Liver (tissue), 9 donors: Measurements from ENCODE around the gene ZSCAN25. TPM values are rescaled to one million over a fixed set of nuclear protein-coding genes. Genes with fewer than 3 reads are reported as not detected.

Experiments
- DNase-seq: peaks from one replicate; pipeline ENCODE4 v3.0.0-alpha.2; 2017; ENCODE audit warnings: low spot score
- H3K27ac ChIP-seq, 2 donors: one replicate each; pipeline ENCODE4 v1.7.0; 2013; ENCODE audit warnings: inconsistent platforms in 2 of 2, low read length in 2 of 2, control low read depth in 1 of 2, low read depth in 1 of 2, mild to moderate bottlenecking in 1 of 2
- H3K27me3 ChIP-seq, 4 donors: one replicate each; pipeline versions ENCODE4 v1.6.1 to v1.7.0; 2013; ENCODE audit warnings: low read length in 3 of 4, inconsistent platforms in 1 of 4, mild to moderate bottlenecking in 1 of 4, moderate library complexity in 1 of 4; ENCODE audit not compliant: control insufficient read depth in 4 of 4, insufficient read depth in 4 of 4
- H3K36me3 ChIP-seq, 4 donors: one replicate each; pipeline versions ENCODE4 v1.6.1 to v1.7.0; 2013; ENCODE audit warnings: low read length in 3 of 4, mild to moderate bottlenecking in 3 of 4, low read depth in 1 of 4, moderate library complexity in 1 of 4; ENCODE audit not compliant: control insufficient read depth in 4 of 4, insufficient read depth in 3 of 4
- H3K4me1 ChIP-seq, 4 donors: one replicate each; pipeline versions ENCODE4 v1.6.1 to v1.7.0; 2013; ENCODE audit warnings: low read length in 3 of 4, mild to moderate bottlenecking in 3 of 4, moderate library complexity in 1 of 4; ENCODE audit not compliant: control insufficient read depth in 4 of 4, insufficient read depth in 4 of 4
- H3K4me3 ChIP-seq, 3 donors: one replicate each; pipeline versions ENCODE4 v1.6.1 to v1.7.0; 2013; ENCODE audit warnings: low read length in 3 of 3, control low read depth in 1 of 3, low read depth in 1 of 3, mild to moderate bottlenecking in 1 of 3
- H3K9ac ChIP-seq, 2 donors: one replicate each; pipeline ENCODE4 v1.7.0; 2013; ENCODE audit warnings: low read length in 2 of 2, mild to moderate bottlenecking in 2 of 2, moderate library complexity in 2 of 2, control low read depth in 1 of 2, low read depth in 1 of 2
- H3K9me3 ChIP-seq, 4 donors: one replicate each; pipeline versions ENCODE4 v1.6.1 to v1.7.0; 2013; ENCODE audit warnings: low read length in 3 of 4; ENCODE audit not compliant: control insufficient read depth in 4 of 4
- EGR1 ChIP-seq, 2 donors: IDR thresholded peaks; 2 replicates each; pipeline ENCODE4 v1.6.1; 2016 to 2018; ENCODE audit warnings: antibody characterized with exemption in 2 of 2, low read depth in 2 of 2
- FOXA1 ChIP-seq: IDR thresholded peaks from 2 replicates; pipeline ENCODE4 v1.6.1; 2016; ENCODE audit warnings: antibody characterized with exemption
- FOXA2 ChIP-seq: IDR thresholded peaks from 2 replicates; pipeline ENCODE4 v1.6.1; 2016; ENCODE audit warnings: antibody characterized with exemption
- GABPA ChIP-seq, 2 donors: IDR thresholded peaks in 1 of 2; conservative IDR thresholded peaks in 1 of 2; 2 replicates each; pipeline ENCODE4 v1.6.1; 2016; ENCODE audit warnings: antibody characterized with exemption in 2 of 2, mild to moderate bottlenecking in 1 of 2, moderate library complexity in 1 of 2
- HNF4A ChIP-seq, 2 donors: conservative IDR thresholded peaks; 2 replicates each; pipeline ENCODE4 v1.6.1; 2016; ENCODE audit warnings: antibody characterized with exemption in 2 of 2, mild to moderate bottlenecking in 2 of 2
- JUND ChIP-seq, 2 donors: IDR thresholded peaks; 2 replicates each; pipeline ENCODE4 v1.6.1; 2016; ENCODE audit warnings: antibody characterized with exemption in 2 of 2
- NR2F2 ChIP-seq: IDR thresholded peaks from 2 replicates; pipeline ENCODE4 v1.6.1; 2016; ENCODE audit warnings: antibody characterized with exemption
- RAD21 ChIP-seq, 2 donors: IDR thresholded peaks; 2 replicates each; pipeline ENCODE4 v1.6.1; 2016; ENCODE audit warnings: antibody characterized with exemption in 2 of 2, mild to moderate bottlenecking in 2 of 2
- SP1 ChIP-seq: IDR thresholded peaks from 2 replicates; pipeline ENCODE4 v1.6.1; 2018; ENCODE audit warnings: antibody characterized with exemption, mild to moderate bottlenecking
- TAF1 ChIP-seq: conservative IDR thresholded peaks from 2 replicates; pipeline ENCODE4 v1.6.1; 2016; ENCODE audit warnings: antibody characterized with exemption, mild to moderate bottlenecking
- YY1 ChIP-seq: IDR thresholded peaks from 2 replicates; pipeline ENCODE4 v1.6.1; 2016; ENCODE audit warnings: antibody characterized with exemption, mild to moderate bottlenecking
- ZBTB33 ChIP-seq: IDR thresholded peaks from 2 replicates; pipeline ENCODE4 v1.6.1; 2016; ENCODE audit warnings: antibody characterized with exemption
- WGBS: extraction: QIAGEN DNeasy Blood & Tissue Kit; methylation state at CpG from one replicate; pipeline ENCODE4 v1.1.7; 2013; 5-methylcytosine and 5-hydroxymethylcytosine counted together
- polyA plus RNA-seq, 2 donors: library from polyadenylated mRNA; stranded (reverse) in 1 of 2; unstranded in 1 of 2; fragments of 200-250 nt in 1 of 2; fragments of >200 nt in 1 of 2; fragmentation: Nextera tagmentation in 1 of 2; extraction: Ambion mirVana in 1 of 2; gene quantifications; one replicate each; pipeline versions ENCODE4 v1.2.1 to v1.2.3, GENCODE V29; 2013 to 2015
- total RNA-seq, 2 donors: library from RNA; depleted of rRNA; stranded (reverse); fragments of >200 nt; gene quantifications; one replicate each; pipeline ENCODE4 v1.2.3, GENCODE V29; 2014
- TF ChIP-seq, protein P1 (sequence below): IDR thresholded peaks from 2 replicates; pipeline ENCODE4 v1.6.1; 2016; ENCODE audit warnings: antibody characterized with exemption
- TF ChIP-seq, protein P2 (sequence below): fragments of 150-350 bp; IDR thresholded peaks from 2 replicates; pipeline ENCODE4 v1.5.1; 2017; ENCODE audit warnings: improper control_type of control experiment, low read depth, low read length; ENCODE audit not compliant: missing input control
- TF ChIP-seq, protein P3 (sequence below): IDR thresholded peaks from 2 replicates; pipeline ENCODE4 v1.6.1; 2016; ENCODE audit warnings: antibody characterized with exemption, mild to moderate bottlenecking
- donor health status: healthy.
- donor health status: healthy.
- donor health status: healthy.
- donor health status: healthy.
- donor health status: healthy.

ZSCAN25 gene
- total and polyA plus RNA-seq, 4 donors: 2.3 to 11.0 (median 5.9) TPM

DNA sequence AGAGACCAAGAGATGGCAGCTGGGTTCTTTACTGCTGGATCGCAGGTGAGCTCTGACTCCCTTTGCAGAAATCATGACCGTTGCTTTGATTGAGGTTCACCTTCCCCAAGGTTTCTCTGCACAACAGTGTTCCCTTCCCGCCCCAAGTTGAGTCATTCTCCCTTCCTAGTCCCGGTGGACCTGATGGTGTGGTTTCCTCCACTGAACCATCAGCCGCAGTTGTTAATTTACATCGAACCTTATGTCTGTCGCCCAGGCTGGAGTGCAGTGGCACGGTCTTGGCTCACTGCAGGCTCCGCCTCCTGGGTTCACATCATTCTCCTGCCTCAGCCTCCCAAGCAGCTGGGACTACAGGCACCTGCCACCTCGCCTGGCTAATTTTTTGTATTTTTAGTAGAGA lies 5.8 kb downstream of the ZSCAN25 start:
- H3K9ac ChIP-seq: no peak overlapping the region
- TF ChIP-seq YY1: no peak
- TF ChIP-seq, protein P1, sequence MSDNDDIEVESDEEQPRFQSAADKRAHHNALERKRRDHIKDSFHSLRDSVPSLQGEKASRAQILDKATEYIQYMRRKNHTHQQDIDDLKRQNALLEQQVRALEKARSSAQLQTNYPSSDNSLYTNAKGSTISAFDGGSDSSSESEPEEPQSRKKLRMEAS: no peak
- no peak for TF ChIP-seq GABPA (IDR thresholded peaks at IDR 0.05 in 1 of 2, conservative IDR thresholded peaks at IDR 0.05 in 1 of 2)
- TF ChIP-seq JUND (IDR thresholded peaks at IDR 0.05): no peak
- TF ChIP-seq RAD21 (IDR thresholded peaks at IDR 0.05): no peak
- TF ChIP-seq TAF1: no peak
- TF ChIP-seq, protein P2, sequence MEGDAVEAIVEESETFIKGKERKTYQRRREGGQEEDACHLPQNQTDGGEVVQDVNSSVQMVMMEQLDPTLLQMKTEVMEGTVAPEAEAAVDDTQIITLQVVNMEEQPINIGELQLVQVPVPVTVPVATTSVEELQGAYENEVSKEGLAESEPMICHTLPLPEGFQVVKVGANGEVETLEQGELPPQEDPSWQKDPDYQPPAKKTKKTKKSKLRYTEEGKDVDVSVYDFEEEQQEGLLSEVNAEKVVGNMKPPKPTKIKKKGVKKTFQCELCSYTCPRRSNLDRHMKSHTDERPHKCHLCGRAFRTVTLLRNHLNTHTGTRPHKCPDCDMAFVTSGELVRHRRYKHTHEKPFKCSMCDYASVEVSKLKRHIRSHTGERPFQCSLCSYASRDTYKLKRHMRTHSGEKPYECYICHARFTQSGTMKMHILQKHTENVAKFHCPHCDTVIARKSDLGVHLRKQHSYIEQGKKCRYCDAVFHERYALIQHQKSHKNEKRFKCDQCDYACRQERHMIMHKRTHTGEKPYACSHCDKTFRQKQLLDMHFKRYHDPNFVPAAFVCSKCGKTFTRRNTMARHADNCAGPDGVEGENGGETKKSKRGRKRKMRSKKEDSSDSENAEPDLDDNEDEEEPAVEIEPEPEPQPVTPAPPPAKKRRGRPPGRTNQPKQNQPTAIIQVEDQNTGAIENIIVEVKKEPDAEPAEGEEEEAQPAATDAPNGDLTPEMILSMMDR: no peak
- no peak for TF ChIP-seq HNF4A (conservative IDR thresholded peaks at IDR 0.05)
- no peak for TF ChIP-seq EGR1 (IDR thresholded peaks at IDR 0.05; ENCODE audit: low read depth in 2 of 2)
- TF ChIP-seq ZBTB33: no peak
- no peak for TF ChIP-seq FOXA2
- TF ChIP-seq, protein P3, sequence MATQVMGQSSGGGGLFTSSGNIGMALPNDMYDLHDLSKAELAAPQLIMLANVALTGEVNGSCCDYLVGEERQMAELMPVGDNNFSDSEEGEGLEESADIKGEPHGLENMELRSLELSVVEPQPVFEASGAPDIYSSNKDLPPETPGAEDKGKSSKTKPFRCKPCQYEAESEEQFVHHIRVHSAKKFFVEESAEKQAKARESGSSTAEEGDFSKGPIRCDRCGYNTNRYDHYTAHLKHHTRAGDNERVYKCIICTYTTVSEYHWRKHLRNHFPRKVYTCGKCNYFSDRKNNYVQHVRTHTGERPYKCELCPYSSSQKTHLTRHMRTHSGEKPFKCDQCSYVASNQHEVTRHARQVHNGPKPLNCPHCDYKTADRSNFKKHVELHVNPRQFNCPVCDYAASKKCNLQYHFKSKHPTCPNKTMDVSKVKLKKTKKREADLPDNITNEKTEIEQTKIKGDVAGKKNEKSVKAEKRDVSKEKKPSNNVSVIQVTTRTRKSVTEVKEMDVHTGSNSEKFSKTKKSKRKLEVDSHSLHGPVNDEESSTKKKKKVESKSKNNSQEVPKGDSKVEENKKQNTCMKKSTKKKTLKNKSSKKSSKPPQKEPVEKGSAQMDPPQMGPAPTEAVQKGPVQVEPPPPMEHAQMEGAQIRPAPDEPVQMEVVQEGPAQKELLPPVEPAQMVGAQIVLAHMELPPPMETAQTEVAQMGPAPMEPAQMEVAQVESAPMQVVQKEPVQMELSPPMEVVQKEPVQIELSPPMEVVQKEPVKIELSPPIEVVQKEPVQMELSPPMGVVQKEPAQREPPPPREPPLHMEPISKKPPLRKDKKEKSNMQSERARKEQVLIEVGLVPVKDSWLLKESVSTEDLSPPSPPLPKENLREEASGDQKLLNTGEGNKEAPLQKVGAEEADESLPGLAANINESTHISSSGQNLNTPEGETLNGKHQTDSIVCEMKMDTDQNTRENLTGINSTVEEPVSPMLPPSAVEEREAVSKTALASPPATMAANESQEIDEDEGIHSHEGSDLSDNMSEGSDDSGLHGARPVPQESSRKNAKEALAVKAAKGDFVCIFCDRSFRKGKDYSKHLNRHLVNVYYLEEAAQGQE: no peak
- WGBS: 94% methylated on average over 10 of the region's 10 CpGs
- no peak overlapping the region for H3K27ac ChIP-seq
- H3K4me3 ChIP-seq: no peak overlapping the region
- H3K27me3 ChIP-seq: no peaks in the 10 kb centered on the region
- no peaks in the 10 kb centered on the region for H3K9me3 ChIP-seq
- no peak for DNase-seq
- peaks cover 2 to 7% (median 5%) of the 10 kb centered on the region in 4 donors for H3K4me1 ChIP-seq
- peaks cover 9 to 82% (median 69%) of the 10 kb centered on the region in 4 donors for H3K36me3 ChIP-seq

DNA sequence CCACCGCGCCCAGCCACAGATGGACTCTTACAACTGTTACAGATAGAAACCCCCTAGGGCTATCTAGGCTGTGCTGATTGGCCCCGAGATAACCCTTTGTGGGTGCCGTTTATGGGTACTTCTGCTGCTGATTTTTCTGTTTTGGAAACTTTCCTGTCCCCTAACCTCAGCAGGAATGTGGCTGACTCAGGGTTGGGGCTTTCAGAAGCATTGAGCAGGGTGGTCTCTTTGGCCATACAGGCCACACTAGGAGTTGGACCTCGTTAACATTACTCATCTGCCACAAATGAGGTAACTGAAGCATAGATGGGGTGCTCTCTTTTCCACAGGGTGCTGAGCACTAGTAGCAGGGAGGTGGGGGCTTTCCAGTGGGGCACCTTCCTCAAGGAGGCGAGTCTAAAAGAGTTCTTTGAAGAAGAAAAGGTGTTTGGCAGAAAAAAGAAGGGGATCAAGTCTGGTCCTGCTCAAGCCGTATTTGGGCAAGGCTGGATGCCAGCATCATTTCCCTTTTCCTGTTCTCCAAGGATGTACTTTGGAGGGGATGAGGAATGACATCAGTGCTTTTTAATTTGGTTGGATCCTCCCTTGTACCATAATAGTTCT lies 6.4 kb downstream of the ZSCAN25 start:
- Histone ChIP-seq H3K4me1 (peaks cover 0 to under 1% (median 0%) of the 10 kb centered on the region in 4 donors), H3K4me3 (no peak overlapping the region), H3K9me3 (no peaks in the 10 kb centered on the region), H3K36me3 (peaks cover 11 to 88% (median 73%) of the 10 kb centered on the region in 4 donors), H3K27ac (no peak overlapping the region), H3K27me3 (no peaks in the 10 kb centered on the region), H3K9ac (no peak overlapping the region)
- no peak for DNase-seq
- 89% methylated on average over 7 of the region's 7 CpGs for WGBS
- TF ChIP-seq, protein P3: no peak
- TF ChIP-seq NR2F2: no peak
- TF ChIP-seq FOXA1: no peak
- TF ChIP-seq, protein P2: no peak
- no peak for TF ChIP-seq ZBTB33
- no peak for TF ChIP-seq TAF1
- TF ChIP-seq SP1: no peak
